Thyroid gland (tissue), 4 donors: Measurements from ENCODE around the gene AP4E1. TPM values are rescaled to one million over a fixed set of nuclear protein-coding genes. Genes with fewer than 3 reads are reported as not detected.

Experiments
- DNase-seq, 2 donors: peaks; one replicate each; pipeline ENCODE4 v3.0.0-alpha.2; 2019
- H3K27ac ChIP-seq, 3 donors: fragments of 200-600 bp; sonication (generic); 1 replicate in 2 of 3; 2 replicates in 1 of 3; pipeline ENCODE4 v1.5.1; 2016 to 2019; ENCODE audit warnings: mild to moderate bottlenecking in 1 of 3, moderate library complexity in 1 of 3
- H3K27me3 ChIP-seq: fragments of 200-600 bp; sonication (generic); one replicate; pipeline ENCODE4 v1.5.1; 2019
- H3K36me3 ChIP-seq, 2 donors: fragments of 200-600 bp; sonication (generic); one replicate each; pipeline ENCODE4 v1.5.1; 2016 to 2019
- H3K4me1 ChIP-seq, 2 donors: fragments of 200-600 bp; sonication (generic); one replicate each; pipeline ENCODE4 v1.5.1; 2017 to 2019
- H3K4me3 ChIP-seq, 3 donors: fragments of 200-600 bp; sonication (generic); replicated peaks in 1 of 3; 1 replicate in 2 of 3; 2 replicates in 1 of 3; pipeline ENCODE4 v1.5.1; 2016; ENCODE audit warnings: mild to moderate bottlenecking in 1 of 3
- H3K9me3 ChIP-seq: fragments of 200-600 bp; sonication (generic); one replicate; pipeline ENCODE4 v1.5.1; 2017
- CTCF ChIP-seq, 6 experiments: fragments of 200-600 bp in 3 of 6; fragments of 450-650 bp in 3 of 6; sonication (generic) in 3 of 6; IDR thresholded peaks; one replicate each; pipeline ENCODE4 v1.5.1; 2016 to 2019; ENCODE audit warnings: antibody characterized with exemption in 6 of 6, mild to moderate bottlenecking in 2 of 6, inconsistent platforms in 1 of 6, moderate library complexity in 1 of 6
- POLR2A ChIP-seq, 2 donors: fragments of 450-650 bp; IDR thresholded peaks; one replicate each; pipeline ENCODE4 v1.6.1; 2017; ENCODE audit warnings: antibody characterized with exemption in 2 of 2, mild to moderate bottlenecking in 2 of 2, moderate library complexity in 1 of 2
- WGBS, 2 donors: methylation state at CpG; one replicate each; pipeline ENCODE4 v1.1.5; 2017; 5-methylcytosine and 5-hydroxymethylcytosine counted together
- intact Hi-C: fragments of 100-400 bp; cut with DNase I; formaldehyde crosslinking; loops from one replicate; pipeline ENCODE4 v1.15.1; 2023
- total RNA-seq, 4 donors: library from RNA; depleted of rRNA; stranded (reverse); fragments of >200 nt; gene quantifications; one replicate each; pipeline ENCODE4 v1.2.3, GENCODE V29; 2016

The AP4E1 gene
- total RNA-seq, 4 donors from 2014 or later: 9.3 to 13.3 (median 10.4) TPM

- TF ChIP-seq POLR2A (IDR thresholded peaks at IDR 0.05): no peak
- TF ChIP-seq CTCF (IDR thresholded peaks at IDR 0.05): no peak
- Histone ChIP-seq H3K4me1 (no peaks in the 10 kb centered on the region), H3K4me3 (no peak overlapping the region), H3K27me3 (no peaks in the 10 kb centered on the region), H3K9me3 (no peaks in the 10 kb centered on the region), H3K36me3 (no peaks in the 10 kb centered on the region), H3K27ac (no peak overlapping the region)
- intact Hi-C loops: no loop called here
- 88 to 91% methylated on average over 6 to 7 of the region's 7 CpGs for WGBS, 2 donors
- DNase-seq: no peak
These were observed 129.9 kb downstream of the AP4E1 start for GRCh38 chr15:51038162-51038973.

GRCh38 chr15:51038974-51039319 lies 130.5 kb downstream of the AP4E1 start:
- no peak for DNase-seq
- no peak for TF ChIP-seq POLR2A (IDR thresholded peaks at IDR 0.05)
- no peak for TF ChIP-seq CTCF (IDR thresholded peaks at IDR 0.05)
- WGBS, 2 donors: no CpG with 5 or more reads among the region's 2 CpGs
- no peaks in the 10 kb centered on the region for H3K27me3 ChIP-seq
- H3K27ac ChIP-seq: no peak overlapping the region
- H3K36me3 ChIP-seq: no peaks in the 10 kb centered on the region
- intact Hi-C loops: no loop called here
- no peaks in the 10 kb centered on the region for H3K9me3 ChIP-seq
- H3K4me1 ChIP-seq: no peaks in the 10 kb centered on the region
- H3K4me3 ChIP-seq: no peak overlapping the region

GRCh38 chr15:51044037-51044727 lies 135.7 kb downstream of the AP4E1 start:
- no peak for TF ChIP-seq CTCF (IDR thresholded peaks at IDR 0.05)
- TF ChIP-seq POLR2A (IDR thresholded peaks at IDR 0.05): no peak
- H3K9me3 ChIP-seq: no peaks in the 10 kb centered on the region
- H3K27me3 ChIP-seq: no peaks in the 10 kb centered on the region
- WGBS, 2 donors: 70 to 76% methylated on average over 4 of the region's 4 CpGs
- no peak overlapping the region for H3K4me3 ChIP-seq
- DNase-seq: no peak
- no peaks in the 10 kb centered on the region for H3K36me3 ChIP-seq
- peaks cover 13 to 26% of the 10 kb centered on the region in 2 donors for H3K4me1 ChIP-seq
- H3K27ac ChIP-seq: no peak overlapping the region
- intact Hi-C loops: no loop called here

- Histone ChIP-seq H3K9me3 (no peaks in the 10 kb centered on the region), H3K4me1 (peaks cover 13 to 26% of the 10 kb centered on the region in 2 donors), H3K36me3 (no peaks in the 10 kb centered on the region), H3K4me3 (no peak overlapping the region), H3K27me3 (no peaks in the 10 kb centered on the region), H3K27ac (no peak overlapping the region)
- intact Hi-C loops: no loop called here
- TF ChIP-seq CTCF (IDR thresholded peaks at IDR 0.05) (no peak), POLR2A (IDR thresholded peaks at IDR 0.05) (no peak)
- no peak for DNase-seq
- 95 to 97% methylated on average over 2 of the region's 2 CpGs for WGBS, 2 donors
These were observed 137.5 kb downstream of the AP4E1 start for GRCh38 chr15:51046016-51046415.
